Activated CD8-positive, alpha-beta T cell treated with anti-CD3 and anti-CD28 coated beads for 36 hours (primary cell): ENCODE measurements around the gene TRIM38. TPM values are rescaled to one million over a fixed set of nuclear protein-coding genes. Genes with fewer than 3 reads are reported as not detected.
A peak's percentile ranks its signal among the peaks of the same experiment; 100 is the strongest.

Experiments
- ATAC-seq: fragments of 200-7000 bp; cut with Tn5 transposase; one replicate; pipeline ENCODE4 v1.10.0; 2021; ENCODE audit warnings: mild to moderate bottlenecking, moderate library complexity
- CTCF ChIA-PET: fragments of 350-600 bp; sonication (Branson Sonifier 250); formaldehyde crosslinking; loops from one replicate; lab custom pipeline; 2021; ENCODE audit warnings: antibody characterized with exemption; lab: Charles Lee
- POLR2A ChIA-PET: fragments of 350-600 bp; sonication (Branson Sonifier 250); formaldehyde crosslinking; loops from one replicate; lab custom pipeline; 2021; ENCODE audit warnings: antibody characterized with exemption; lab: Charles Lee
- DNase-seq: peaks from one replicate; pipeline ENCODE4 v3.0.0-alpha.2; 2020
- H3K27ac Mint-ChIP-seq: one replicate; pipeline ENCODE4 v1.8.0; 2021; ENCODE audit warnings: mild to moderate bottlenecking, mixed read lengths
- H3K27me3 Mint-ChIP-seq: one replicate; pipeline ENCODE4 v1.8.0; 2021; ENCODE audit warnings: mixed read lengths
- H3K36me3 Mint-ChIP-seq: one replicate; pipeline ENCODE4 v1.8.0; 2021; ENCODE audit warnings: low read depth, mixed read lengths
- H3K4me1 Mint-ChIP-seq: one replicate; pipeline ENCODE4 v1.8.0; 2021; ENCODE audit warnings: low read depth, mixed read lengths
- H3K4me3 Mint-ChIP-seq: one replicate; pipeline ENCODE4 v1.8.0; 2021; ENCODE audit warnings: mild to moderate bottlenecking, moderate library complexity, mixed read lengths
- H3K9me3 Mint-ChIP-seq: one replicate; pipeline ENCODE4 v1.8.0; 2021; ENCODE audit warnings: mixed read lengths
- intact Hi-C: fragments of 100-400 bp; cut with micrococcal nuclease; formaldehyde crosslinking; loops from one replicate; pipeline ENCODE4 v1.10.0; 2022
- total RNA-seq, 2 experiments: library from RNA; stranded (reverse); gene quantifications; one replicate each; pipeline ENCODE4 v1.2.3, GENCODE V29; 2021
- TF ChIP-seq, protein P1 (sequence below): fragments of 200-600 bp; IDR thresholded peaks from one replicate; pipeline ENCODE4 v1.8.0; 2022; ENCODE audit warnings: antibody characterized with exemption, mild to moderate bottlenecking

TRIM38 gene
- total RNA-seq, 2 experiments from 2014 or later = 8.0 to 8.3 TPM

DNA sequence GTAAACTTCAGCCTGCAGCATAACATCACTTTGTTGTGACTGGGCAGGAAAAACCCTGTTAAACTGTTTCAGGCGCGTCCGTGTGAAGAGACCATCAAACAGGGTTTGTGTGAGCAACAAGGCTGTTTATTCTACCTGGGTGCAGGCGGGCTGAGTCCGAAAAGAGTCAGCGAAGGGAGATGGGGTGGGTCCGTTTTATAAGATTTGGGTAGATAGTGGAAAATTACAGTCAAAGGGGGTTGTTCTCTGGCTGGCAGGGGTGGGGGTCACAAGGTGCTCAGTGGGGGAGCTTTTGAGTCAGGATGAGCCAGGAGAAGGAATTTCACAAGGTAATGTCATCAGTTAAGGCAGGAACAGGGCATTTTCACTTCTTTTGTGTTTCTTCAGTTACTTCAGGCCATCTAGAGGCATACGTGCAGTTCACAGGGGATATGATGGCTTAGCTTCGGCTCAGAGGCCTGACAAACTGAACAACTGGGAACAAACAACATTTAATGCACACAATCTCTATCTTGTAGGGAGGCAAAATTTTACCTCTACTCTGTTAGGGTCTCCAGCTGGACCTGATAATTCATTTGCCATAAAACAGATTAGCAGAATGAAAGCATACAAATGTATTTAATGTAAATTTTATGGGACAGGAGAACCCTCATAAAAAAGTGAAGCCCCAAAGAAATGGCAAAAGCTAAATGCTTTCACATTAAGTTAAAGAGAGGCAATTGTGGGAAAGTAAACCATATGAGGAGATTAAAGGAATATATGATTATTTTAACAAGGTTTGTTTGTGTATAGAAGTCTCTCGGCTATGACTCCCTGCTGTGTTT lies 66.4 kb downstream of the TRIM38 start:
- intact Hi-C loops = no loop called here
- H3K4me1 Mint-ChIP-seq = peaks cover 56% of the 10 kb centered on the region
- TF ChIP-seq, protein P1, sequence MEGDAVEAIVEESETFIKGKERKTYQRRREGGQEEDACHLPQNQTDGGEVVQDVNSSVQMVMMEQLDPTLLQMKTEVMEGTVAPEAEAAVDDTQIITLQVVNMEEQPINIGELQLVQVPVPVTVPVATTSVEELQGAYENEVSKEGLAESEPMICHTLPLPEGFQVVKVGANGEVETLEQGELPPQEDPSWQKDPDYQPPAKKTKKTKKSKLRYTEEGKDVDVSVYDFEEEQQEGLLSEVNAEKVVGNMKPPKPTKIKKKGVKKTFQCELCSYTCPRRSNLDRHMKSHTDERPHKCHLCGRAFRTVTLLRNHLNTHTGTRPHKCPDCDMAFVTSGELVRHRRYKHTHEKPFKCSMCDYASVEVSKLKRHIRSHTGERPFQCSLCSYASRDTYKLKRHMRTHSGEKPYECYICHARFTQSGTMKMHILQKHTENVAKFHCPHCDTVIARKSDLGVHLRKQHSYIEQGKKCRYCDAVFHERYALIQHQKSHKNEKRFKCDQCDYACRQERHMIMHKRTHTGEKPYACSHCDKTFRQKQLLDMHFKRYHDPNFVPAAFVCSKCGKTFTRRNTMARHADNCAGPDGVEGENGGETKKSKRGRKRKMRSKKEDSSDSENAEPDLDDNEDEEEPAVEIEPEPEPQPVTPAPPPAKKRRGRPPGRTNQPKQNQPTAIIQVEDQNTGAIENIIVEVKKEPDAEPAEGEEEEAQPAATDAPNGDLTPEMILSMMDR = no peak
- peak overlapping the region; percentile 75 for H3K27ac Mint-ChIP-seq
- ChIA-PET CTCF (interaction anchor here (1.5 to 4.0 kb wide), 2 partner anchors 12 to 15 kb away, joined by 5 to 14 read pairs; a partner anchor contains a TSS), POLR2A (interaction anchor here (0.7 to 23.0 kb wide), 13 partner anchors 8 to 1843 kb away, joined by 3 to 1376 read pairs (median 22); a partner anchor contains a TSS)
- peaks cover 3% of the 10 kb centered on the region for H3K27me3 Mint-ChIP-seq
- no peaks in the 10 kb centered on the region for H3K9me3 Mint-ChIP-seq
- ATAC-seq = no peak
- peaks cover 9% of the 10 kb centered on the region for H3K36me3 Mint-ChIP-seq
- H3K4me3 Mint-ChIP-seq = peak overlapping the region; percentile 39
- no peak for DNase-seq

DNA sequence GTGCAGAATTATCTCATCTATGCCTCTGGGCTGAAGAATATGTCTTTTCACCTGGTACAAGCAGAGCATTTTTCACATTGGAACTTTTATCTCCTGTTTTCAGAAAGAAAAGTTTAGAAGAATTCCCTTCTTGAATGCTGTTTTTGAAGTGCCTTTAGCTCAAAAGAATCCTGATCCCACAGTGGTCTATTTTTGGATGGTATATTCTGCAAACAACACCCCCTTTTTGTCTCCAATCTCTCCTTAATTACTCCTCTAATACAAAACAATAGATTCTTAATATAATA lies 66.9 kb downstream of the TRIM38 start:
- ATAC-seq = no peak
- peaks cover 3% of the 10 kb centered on the region for H3K27me3 Mint-ChIP-seq
- no peak for DNase-seq
- POLR2A ChIA-PET = interaction anchor here (0.8 to 23.0 kb wide), 8 partner anchors 9 to 1842 kb away, joined by 3 to 1376 read pairs (median 86); a partner anchor contains a TSS
- TF ChIP-seq, protein P1 = no peak
- H3K9me3 Mint-ChIP-seq = no peaks in the 10 kb centered on the region
- CTCF ChIA-PET = interaction anchor here (1.5 to 4.0 kb wide), 2 partner anchors 12 to 14 kb away, joined by 5 to 14 read pairs; a partner anchor contains a TSS
- H3K27ac Mint-ChIP-seq = no peak overlapping the region
- H3K36me3 Mint-ChIP-seq = peaks cover 9% of the 10 kb centered on the region
- intact Hi-C loops = no loop called here
- H3K4me3 Mint-ChIP-seq = no peak overlapping the region
- H3K4me1 Mint-ChIP-seq = peaks cover 59% of the 10 kb centered on the region

DNA sequence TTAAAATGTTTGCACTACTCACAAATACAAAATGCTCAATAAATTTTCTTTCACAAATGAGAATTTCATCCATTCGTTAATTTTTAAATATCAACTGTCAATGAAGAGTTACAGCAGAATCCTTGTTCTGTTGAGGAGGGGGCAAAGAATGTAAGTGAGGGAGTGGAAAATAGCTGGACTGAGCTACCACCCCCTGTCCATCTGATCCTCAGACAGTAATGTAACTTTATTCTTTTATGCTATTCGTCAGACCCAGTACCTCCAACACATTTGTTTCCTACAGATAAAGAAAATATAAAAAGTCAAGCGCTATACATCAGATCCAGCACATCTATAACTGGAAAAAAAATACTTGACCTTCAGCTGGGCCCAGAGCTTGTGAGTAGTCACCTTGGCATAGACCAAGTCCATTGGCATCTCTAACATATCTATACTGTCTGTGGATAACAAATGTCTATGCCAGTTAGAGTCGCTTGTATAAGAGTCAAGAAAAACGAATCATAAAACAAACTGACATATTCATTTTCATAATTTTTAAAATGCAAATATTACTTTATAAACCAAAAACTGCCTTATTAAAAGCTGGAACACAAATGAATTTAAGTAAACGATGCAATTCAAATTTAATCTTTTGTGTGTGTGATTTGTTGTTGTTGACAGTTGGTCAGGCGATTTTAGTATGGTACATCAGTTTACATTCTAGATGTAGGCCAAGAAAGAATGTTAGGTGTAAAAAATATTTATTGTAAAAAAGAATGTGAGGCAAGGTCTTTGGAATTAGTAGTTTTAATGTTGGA lies 67.5 kb downstream of the TRIM38 start:
- Mint-ChIP-seq H3K36me3 (peaks cover 9% of the 10 kb centered on the region), H3K4me1 (peaks cover 59% of the 10 kb centered on the region), H3K9me3 (no peaks in the 10 kb centered on the region), H3K4me3 (peak overlapping the region; percentile 91), H3K27me3 (peaks cover 3% of the 10 kb centered on the region), H3K27ac (peak overlapping the region; percentile 78)
- TF ChIP-seq, protein P1 = no peak
- CTCF ChIA-PET = interaction anchor here (1.5 to 4.3 kb wide), 5 partner anchors 9 to 67 kb away, joined by 5 to 48 read pairs (median 14); a partner anchor contains a TSS
- POLR2A ChIA-PET = interaction anchor here (0.8 to 23.0 kb wide), 11 partner anchors 9 to 1842 kb away, joined by 3 to 1376 read pairs (median 32); a partner anchor contains a TSS
- no peak for DNase-seq
- intact Hi-C loops = loop anchor here (5.0 to 10.0 kb wide), 2 partner anchors 167 to 1105 kb away; a partner anchor contains a TSS
- no peak for ATAC-seq

DNA sequence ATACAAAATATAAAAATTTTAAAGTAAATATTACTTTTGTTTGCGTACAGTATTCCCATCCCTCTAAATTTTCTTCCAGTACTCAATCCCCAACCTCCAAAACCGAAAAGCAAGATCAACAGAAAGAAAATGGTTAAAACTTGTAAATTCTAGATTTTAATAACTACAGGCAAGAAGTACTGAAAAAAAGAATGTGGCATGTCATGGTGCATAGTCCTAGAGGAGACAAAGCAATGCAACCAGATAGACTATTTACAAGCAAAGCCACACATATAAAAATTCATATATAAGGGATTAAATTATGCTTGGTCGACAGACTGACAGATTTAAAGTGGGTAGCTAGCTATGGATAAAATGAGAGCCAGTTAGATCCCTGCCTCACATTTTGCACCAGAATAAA lies 68.1 kb downstream of the TRIM38 start:
- Mint-ChIP-seq H3K4me1 (peaks cover 53% of the 10 kb centered on the region), H3K27me3 (peaks cover 3% of the 10 kb centered on the region), H3K27ac (peak overlapping the region; percentile 78), H3K36me3 (peaks cover 9% of the 10 kb centered on the region), H3K9me3 (no peaks in the 10 kb centered on the region), H3K4me3 (peak overlapping the region; percentile 91)
- TF ChIP-seq, protein P1 = no peak
- intact Hi-C loops = loop anchor here (5.0 to 10.0 kb wide), 2 partner anchors 167 to 1104 kb away; a partner anchor contains a TSS
- ATAC-seq (no peak), DNase-seq (no peak)
- ChIA-PET POLR2A (interaction anchor here (0.8 to 23.0 kb wide), 18 partner anchors 10 to 1841 kb away, joined by 3 to 1376 read pairs (median 12); a partner anchor contains a TSS), CTCF (interaction anchor here (2.1 to 4.3 kb wide), 4 partner anchors 10 to 66 kb away, joined by 5 to 48 read pairs (median 20); a partner anchor contains a TSS)
